ENCODE results near the gene FXYD7.
"Not testable (repeated sequence)": the region's sequence is repeated elsewhere in the genome, so short reads cannot be mapped to it uniquely, and the experiment has no call there.

FXYD7 gene

GRCh38 chr19:35128398-35129057 lies 14.5 kb upstream of the FXYD7 start:
- DNase-seq = no peak

GRCh38 chr19:35129724-35130274 lies 13.3 kb upstream of the FXYD7 start:
- not testable (repeated sequence) for DNase-seq

GRCh38 chr19:35130761-35131720 lies 12.0 kb upstream of the FXYD7 start:
- DNase-seq = no peak

- DNase-seq = no peak
These were observed 10.8 kb upstream of the FXYD7 start for GRCh38 chr19:35132254-35132653.

GRCh38 chr19:35133826-35134225 lies 9.2 kb upstream of the FXYD7 start:
- DNase-seq = no peak

- DNase-seq = no peak
These were observed 8.3 kb upstream of the FXYD7 start, which contains the start of gene LGI4 for GRCh38 chr19:35134601-35135242. LGI4 (minus strand) TSS chr19:35135059; CDS start chr19:35134680, 379 bp downstream.

GRCh38 chr19:35135389-35135909 lies 7.6 kb upstream of the FXYD7 start:
- DNase-seq = peak; percentile 90

- DNase-seq = no peak
These were observed 6.8 kb upstream of the FXYD7 start for GRCh38 chr19:35136231-35136630.

GRCh38 chr19:35136977-35137702 lies 5.9 kb upstream of the FXYD7 start:
- no peak for DNase-seq

GRCh38 chr19:35138305-35138892 lies 4.7 kb upstream of the FXYD7 start, which contains the start of gene FXYD1:
FXYD1 (plus strand) TSS chr19:35138824; CDS start chr19:35140080, 1,256 bp downstream.
- no peak for DNase-seq

- DNase-seq = no peak
These were observed 2.7 kb upstream of the FXYD7 start for GRCh38 chr19:35140207-35140961.

- DNase-seq = peak; percentile 92
These were observed 1.9 kb upstream of the FXYD7 start for GRCh38 chr19:35140962-35141836.

GRCh38 chr19:35141837-35142605 lies 1.0 kb upstream of the FXYD7 start:
- no peak for DNase-seq

GRCh38 chr19:35142606-35143230 lies 337 bp upstream of the FXYD7 start:
- DNase-seq = no peak

- DNase-seq = no peak
These were observed 763 bp downstream of the FXYD7 start for GRCh38 chr19:35143818-35144217.

- DNase-seq = no peak
These were observed 1.2 kb downstream of the FXYD7 start for GRCh38 chr19:35144259-35144599.

- DNase-seq = no peak
These were observed 1.8 kb downstream of the FXYD7 start for GRCh38 chr19:35144600-35145436.
